Astrocyte of the cerebellum (primary cell): ENCODE data around the gene CDX1.

Experiments
- DNase-seq: peaks from one replicate; pipeline ENCODE4 v3.0.0-alpha.2; 2011; ENCODE audit warnings: low read depth
- H3K4me3 ChIP-seq: 2 replicates; pipeline ENCODE4 v1.5.1; 2011; ENCODE audit warnings: mild to moderate bottlenecking, low read depth, low read length, moderate library complexity
- CTCF ChIP-seq: IDR thresholded peaks from 2 replicates; pipeline ENCODE4 v1.5.1; 2012; ENCODE audit warnings: low read length, low read depth, moderate library complexity, mild to moderate bottlenecking; ENCODE audit errors: missing control alignments
- in situ Hi-C: cut with HindIII; loops from 2 replicates; pipeline ENCODE4 v1.10.0; 2017; ENCODE audit warnings: low sequenced_read_pairs

The CDX1 gene

DNA sequence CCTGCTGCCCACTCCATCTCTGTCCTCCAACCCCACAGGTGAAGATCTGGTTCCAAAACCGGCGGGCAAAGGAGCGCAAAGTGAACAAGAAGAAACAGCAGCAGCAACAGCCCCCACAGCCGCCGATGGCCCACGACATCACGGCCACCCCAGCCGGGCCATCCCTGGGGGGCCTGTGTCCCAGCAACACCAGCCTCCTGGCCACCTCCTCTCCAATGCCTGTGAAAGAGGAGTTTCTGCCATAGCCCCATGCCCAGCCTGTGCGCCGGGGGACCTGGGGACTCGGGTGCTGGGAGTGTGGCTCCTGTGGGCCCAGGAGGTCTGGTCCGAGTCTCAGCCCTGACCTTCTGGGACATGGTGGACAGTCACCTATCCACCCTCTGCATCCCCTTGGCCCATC, 16.9 kb downstream of the CDX1 start:
- DNase-seq = no peak
- in situ Hi-C loops = no loop called here
- H3K4me3 ChIP-seq = no peak overlapping the region
- TF ChIP-seq CTCF = no peak

GRCh38 chr5:150184006-150184405, 17.4 kb downstream of the CDX1 start:
- in situ Hi-C loops = no loop called here
- H3K4me3 ChIP-seq = no peak overlapping the region
- DNase-seq = no peak
- TF ChIP-seq CTCF = no peak

GRCh38 chr5:150184990-150185912, 18.7 kb downstream of the CDX1 start:
- in situ Hi-C loops = no loop called here
- DNase-seq = no peak
- H3K4me3 ChIP-seq = no peak overlapping the region
- no peak for TF ChIP-seq CTCF

DNA sequence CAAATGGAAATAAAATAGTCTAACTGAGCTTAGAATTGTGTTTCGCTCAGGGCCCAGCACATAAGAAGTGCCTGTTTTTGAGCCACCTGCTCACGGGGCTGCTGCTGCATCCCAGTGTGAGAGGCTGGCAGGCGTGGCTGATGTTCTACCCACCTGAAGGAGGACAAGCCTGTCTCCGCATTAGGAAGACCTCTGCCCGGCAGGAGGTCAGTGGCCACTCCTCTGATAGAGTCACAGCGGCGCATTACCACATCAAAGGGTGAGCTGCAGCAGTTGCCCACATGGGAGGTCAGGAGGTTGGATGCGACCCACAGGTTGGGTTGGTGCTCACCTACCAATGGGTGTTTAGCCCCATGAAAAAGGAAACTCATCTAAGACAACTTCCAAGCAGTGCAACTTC, 19.6 kb downstream of the CDX1 start:
- no peak overlapping the region for H3K4me3 ChIP-seq
- DNase-seq = no peak
- in situ Hi-C loops = no loop called here
- no peak for TF ChIP-seq CTCF

DNA sequence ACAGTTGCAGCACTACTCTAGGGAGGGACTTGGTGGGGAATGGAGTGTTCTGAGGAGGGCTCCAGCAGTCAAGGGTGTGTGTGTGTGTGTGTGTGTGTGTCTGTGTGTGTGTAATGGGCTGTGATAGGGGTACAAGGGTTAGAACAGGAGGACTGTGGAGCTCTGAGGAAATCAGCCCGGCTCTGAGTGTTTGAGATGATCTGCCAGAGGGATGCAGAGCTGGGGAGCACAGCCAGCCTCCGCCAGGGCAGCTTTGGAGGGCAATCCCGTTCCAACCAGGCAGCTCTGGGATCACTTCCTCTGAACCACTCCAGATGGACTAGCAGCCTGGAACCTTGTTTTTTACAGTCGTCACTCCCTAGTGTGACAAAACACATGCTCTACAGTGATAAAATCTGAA, 20.3 kb downstream of the CDX1 start:
- in situ Hi-C loops = no loop called here
- H3K4me3 ChIP-seq = no peak overlapping the region
- no peak for DNase-seq
- no peak for TF ChIP-seq CTCF

DNA sequence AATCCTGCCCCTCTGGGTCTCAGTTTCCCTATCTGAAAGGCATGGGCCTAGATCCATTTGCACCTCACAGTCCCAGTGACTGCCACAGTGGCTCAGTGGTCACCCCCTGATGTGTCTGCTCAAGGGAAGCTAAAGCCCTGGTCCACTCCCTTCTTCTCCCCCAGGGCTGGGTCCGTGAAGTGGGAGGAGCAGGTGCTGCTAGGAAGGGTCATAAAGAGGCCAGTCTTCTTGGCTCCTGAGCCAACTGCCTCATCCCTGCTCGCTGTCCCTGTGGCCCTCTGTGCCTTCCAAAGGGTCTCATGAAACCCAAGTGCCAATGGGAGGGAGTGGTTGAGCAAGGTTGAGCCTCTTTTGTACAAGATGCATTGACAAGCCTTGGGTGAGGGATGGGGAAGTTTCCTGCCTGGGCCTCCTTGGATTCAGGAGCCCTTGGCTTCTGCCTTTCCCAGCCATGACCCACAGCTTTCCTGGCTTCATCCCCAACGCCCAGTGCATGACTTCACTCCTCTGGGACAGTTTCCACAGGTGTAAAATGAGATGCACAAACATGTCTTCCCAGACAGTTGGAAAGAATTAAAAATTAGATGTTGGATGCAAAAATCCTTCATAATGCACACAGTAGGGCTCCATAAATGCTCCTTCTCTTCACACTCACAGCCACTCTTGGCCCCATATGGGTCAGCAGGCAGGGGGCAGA, 21.7 kb downstream of the CDX1 start:
- in situ Hi-C loops = no loop called here
- TF ChIP-seq CTCF = no peak
- DNase-seq = no peak
- no peak overlapping the region for H3K4me3 ChIP-seq
